ENCODE measurements around the gene R3HDM2.

The R3HDM2 gene

DNA sequence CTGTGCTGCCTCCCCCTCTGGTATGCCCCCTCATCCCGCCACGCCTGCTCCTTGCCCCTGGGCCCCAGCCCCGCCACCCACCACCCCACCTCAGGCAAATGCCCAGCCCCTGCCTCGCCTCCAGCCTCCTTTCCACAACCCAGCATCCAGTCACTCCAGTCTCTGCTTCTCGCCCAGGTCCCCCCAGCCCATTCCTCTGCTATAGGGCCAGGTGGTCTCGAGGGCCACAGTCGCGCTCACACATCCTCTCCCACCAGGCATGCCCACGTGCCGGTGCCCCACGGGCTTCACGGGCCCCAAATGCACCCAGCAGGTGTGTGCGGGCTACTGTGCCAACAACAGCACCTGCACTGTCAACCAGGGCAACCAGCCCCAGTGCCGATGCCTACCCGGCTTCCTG, 220.4 kb downstream of the R3HDM2 start:
- Histone ChIP-seq H4K91ac (ENCODE audit: low read length) (no peak overlapping the region), H3K9ac (ENCODE audit: low read length) (no peak overlapping the region), H3K27me3 (ENCODE audit: control insufficient read depth in 1 of 2, insufficient read depth in 1 of 2, low read length in 2 of 2) (peaks cover 0 to 10% of the 10 kb centered on the region in 2 experiments), H3K14ac (ENCODE audit: low read length in 2 of 2) (no peak overlapping the region), H2BK12ac (ENCODE audit: low read length in 2 of 2) (no peak overlapping the region), H3K4me3 (ENCODE audit: insufficient read depth in 1 of 2, low read depth in 1 of 2, low read length in 2 of 2) (no peak overlapping the region), H3K36me3 (ENCODE audit: control insufficient read depth in 1 of 2, insufficient read depth in 2 of 2, low read depth in 1 of 2, low read length in 2 of 2) (peaks cover 79 to 82% of the 10 kb centered on the region in 2 experiments), H2BK15ac (ENCODE audit: low read depth, poor library complexity, severe bottlenecking) (no peak overlapping the region), H2BK120ac (ENCODE audit: low read depth, low read length) (no peak overlapping the region), H3K4ac (ENCODE audit: low read depth in 1 of 2, low read length in 2 of 2) (no peak overlapping the region), H3K9me3 (ENCODE audit: control insufficient read depth, low read length) (no peaks in the 10 kb centered on the region), H3K23ac (ENCODE audit: low read length in 2 of 2) (no peak overlapping the region), H2AFZ (ENCODE audit: low read depth, low read length) (no peak overlapping the region), H3K27ac (ENCODE audit: low read length, poor library complexity, severe bottlenecking) (no peak overlapping the region), H4K8ac (ENCODE audit: low read length) (no peak overlapping the region), H3K4me2 (ENCODE audit: low read length, poor library complexity, severe bottlenecking) (no peak overlapping the region), H3K79me1 (replicated peaks; ENCODE audit: low read length, poor library complexity, severe bottlenecking) (no peaks in the 10 kb centered on the region), H2AK5ac (ENCODE audit: low read length, severe bottlenecking) (no peak overlapping the region), H3K18ac (ENCODE audit: low read depth in 1 of 2, low read length in 2 of 2) (no peak overlapping the region), H3K4me1 (ENCODE audit: control insufficient read depth, insufficient read depth, low read depth, low read length) (peaks cover 16% of the 10 kb centered on the region), H2BK5ac (ENCODE audit: low read depth, low read length, poor library complexity, severe bottlenecking) (no peak overlapping the region)
- WGBS = 97% methylated on average over 15 of the region's 15 CpGs
- no peak for DNase-seq

DNA sequence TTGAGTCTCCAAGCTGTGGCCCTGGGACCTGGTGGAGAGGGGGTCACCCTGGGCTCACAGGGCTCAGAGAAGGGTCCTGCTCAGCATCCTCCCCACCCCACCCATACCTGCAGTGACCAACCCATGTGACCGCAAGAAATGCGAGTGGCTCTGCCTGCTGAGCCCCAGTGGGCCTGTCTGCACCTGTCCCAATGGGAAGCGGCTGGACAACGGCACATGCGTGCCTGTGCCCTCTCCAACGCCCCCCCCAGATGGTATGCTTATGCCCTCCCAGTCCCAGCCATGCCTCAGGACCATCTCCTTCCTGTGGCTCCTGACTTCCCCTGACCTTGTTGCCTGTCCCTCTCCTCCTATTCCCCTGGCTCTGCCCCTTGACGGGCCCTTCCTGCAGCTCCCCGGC, 220.9 kb downstream of the R3HDM2 start:
- Histone ChIP-seq H2BK15ac (ENCODE audit: low read depth, poor library complexity, severe bottlenecking) (no peak overlapping the region), H3K9ac (ENCODE audit: low read length) (no peak overlapping the region), H3K4me1 (ENCODE audit: control insufficient read depth, insufficient read depth, low read depth, low read length) (peaks cover 16% of the 10 kb centered on the region), H3K27me3 (ENCODE audit: control insufficient read depth in 1 of 2, insufficient read depth in 1 of 2, low read length in 2 of 2) (peaks cover 0 to 5% of the 10 kb centered on the region in 2 experiments), H2BK12ac (ENCODE audit: low read length in 2 of 2) (no peak overlapping the region), H2BK120ac (ENCODE audit: low read depth, low read length) (no peak overlapping the region), H3K27ac (ENCODE audit: low read length, poor library complexity, severe bottlenecking) (no peak overlapping the region), H4K91ac (ENCODE audit: low read length) (no peak overlapping the region), H3K9me3 (ENCODE audit: control insufficient read depth, low read length) (no peaks in the 10 kb centered on the region), H2AK5ac (ENCODE audit: low read length, severe bottlenecking) (no peak overlapping the region), H4K8ac (ENCODE audit: low read length) (no peak overlapping the region), H3K14ac (ENCODE audit: low read length in 2 of 2) (no peak overlapping the region), H3K79me1 (replicated peaks; ENCODE audit: low read length, poor library complexity, severe bottlenecking) (no peaks in the 10 kb centered on the region), H3K23ac (ENCODE audit: low read length in 2 of 2) (no peak overlapping the region), H3K36me3 (ENCODE audit: control insufficient read depth in 1 of 2, insufficient read depth in 2 of 2, low read depth in 1 of 2, low read length in 2 of 2) (peaks cover 85 to 88% of the 10 kb centered on the region in 2 experiments), H2AFZ (ENCODE audit: low read depth, low read length) (no peak overlapping the region), H3K4me2 (ENCODE audit: low read length, poor library complexity, severe bottlenecking) (no peak overlapping the region), H3K18ac (ENCODE audit: low read depth in 1 of 2, low read length in 2 of 2) (no peak overlapping the region), H2BK5ac (ENCODE audit: low read depth, low read length, poor library complexity, severe bottlenecking) (no peak overlapping the region), H3K4me3 (ENCODE audit: insufficient read depth in 1 of 2, low read depth in 1 of 2, low read length in 2 of 2) (no peak overlapping the region), H3K4ac (ENCODE audit: low read depth in 1 of 2, low read length in 2 of 2) (no peak overlapping the region)
- WGBS = 94% methylated on average over 8 of the region's 8 CpGs
- DNase-seq = no peak

DNA sequence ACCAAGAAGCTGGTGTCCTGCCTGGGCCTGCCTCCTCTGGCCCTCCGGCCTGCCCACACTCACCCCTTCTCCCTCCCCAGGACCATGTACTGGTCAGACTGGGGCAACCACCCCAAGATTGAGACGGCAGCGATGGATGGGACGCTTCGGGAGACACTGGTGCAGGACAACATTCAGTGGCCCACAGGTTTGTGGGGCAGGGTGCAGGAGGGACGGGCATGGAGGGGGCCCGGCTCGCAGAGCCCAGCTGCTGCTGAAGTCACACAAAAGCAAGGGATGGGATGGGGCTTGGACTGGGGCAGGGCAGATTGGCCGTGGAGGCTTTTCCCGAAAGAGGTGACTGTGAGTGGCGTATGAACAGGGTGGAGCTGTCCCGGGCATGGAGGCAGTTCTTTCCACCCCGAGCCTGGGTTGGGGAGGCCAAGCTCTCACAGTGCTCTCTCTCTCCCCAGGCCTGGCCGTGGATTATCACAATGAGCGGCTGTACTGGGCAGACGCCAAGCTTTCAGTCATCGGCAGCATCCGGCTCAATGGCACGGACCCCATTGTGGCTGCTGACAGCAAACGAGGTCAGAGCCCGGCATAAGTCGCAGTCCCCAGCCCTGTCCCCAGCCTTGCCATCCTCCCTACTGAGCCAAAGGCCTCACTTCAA, 222.1 kb downstream of the R3HDM2 start:
- peaks cover 9% of the 10 kb centered on the region for H3K4me1 ChIP-seq (ENCODE audit: control insufficient read depth, insufficient read depth, low read depth, low read length)
- H3K4me2 ChIP-seq (ENCODE audit: low read length, poor library complexity, severe bottlenecking) = no peak overlapping the region
- no peak overlapping the region for H2BK120ac ChIP-seq (ENCODE audit: low read depth, low read length)
- no peak overlapping the region for H2BK15ac ChIP-seq (ENCODE audit: low read depth, poor library complexity, severe bottlenecking)
- no peak overlapping the region for H2BK12ac ChIP-seq (ENCODE audit: low read length in 2 of 2)
- H3K36me3 ChIP-seq (ENCODE audit: control insufficient read depth in 1 of 2, insufficient read depth in 2 of 2, low read depth in 1 of 2, low read length in 2 of 2) = peaks cover 92 to 94% of the 10 kb centered on the region in 2 experiments
- H2BK5ac ChIP-seq (ENCODE audit: low read depth, low read length, poor library complexity, severe bottlenecking) = no peak overlapping the region
- no peaks in the 10 kb centered on the region for H3K79me1 ChIP-seq (replicated peaks; ENCODE audit: low read length, poor library complexity, severe bottlenecking)
- H3K9me3 ChIP-seq (ENCODE audit: control insufficient read depth, low read length) = no peaks in the 10 kb centered on the region
- no peak overlapping the region for H3K18ac ChIP-seq (ENCODE audit: low read depth in 1 of 2, low read length in 2 of 2)
- H3K9ac ChIP-seq (ENCODE audit: low read length) = peak overlapping the region; percentile 11
- H3K27me3 ChIP-seq (ENCODE audit: control insufficient read depth in 1 of 2, insufficient read depth in 1 of 2, low read length in 2 of 2) = no peaks in the 10 kb centered on the region
- no peak overlapping the region for H4K8ac ChIP-seq (ENCODE audit: low read length)
- H3K14ac ChIP-seq (ENCODE audit: low read length in 2 of 2) = no peak overlapping the region
- DNase-seq = no peak
- H4K91ac ChIP-seq (ENCODE audit: low read length) = no peak overlapping the region
- no peak overlapping the region for H2AK5ac ChIP-seq (ENCODE audit: low read length, severe bottlenecking)
- no peak overlapping the region for H2AFZ ChIP-seq (ENCODE audit: low read depth, low read length)
- H3K27ac ChIP-seq (ENCODE audit: low read length, poor library complexity, severe bottlenecking) = no peak overlapping the region
- H3K4me3 ChIP-seq (ENCODE audit: insufficient read depth in 1 of 2, low read depth in 1 of 2, low read length in 2 of 2) = no peak overlapping the region
- WGBS = 93% methylated on average over 21 of the region's 22 CpGs
- no peak overlapping the region for H3K23ac ChIP-seq (ENCODE audit: low read length in 2 of 2)
- no peak overlapping the region for H3K4ac ChIP-seq (ENCODE audit: low read depth in 1 of 2, low read length in 2 of 2)

DNA sequence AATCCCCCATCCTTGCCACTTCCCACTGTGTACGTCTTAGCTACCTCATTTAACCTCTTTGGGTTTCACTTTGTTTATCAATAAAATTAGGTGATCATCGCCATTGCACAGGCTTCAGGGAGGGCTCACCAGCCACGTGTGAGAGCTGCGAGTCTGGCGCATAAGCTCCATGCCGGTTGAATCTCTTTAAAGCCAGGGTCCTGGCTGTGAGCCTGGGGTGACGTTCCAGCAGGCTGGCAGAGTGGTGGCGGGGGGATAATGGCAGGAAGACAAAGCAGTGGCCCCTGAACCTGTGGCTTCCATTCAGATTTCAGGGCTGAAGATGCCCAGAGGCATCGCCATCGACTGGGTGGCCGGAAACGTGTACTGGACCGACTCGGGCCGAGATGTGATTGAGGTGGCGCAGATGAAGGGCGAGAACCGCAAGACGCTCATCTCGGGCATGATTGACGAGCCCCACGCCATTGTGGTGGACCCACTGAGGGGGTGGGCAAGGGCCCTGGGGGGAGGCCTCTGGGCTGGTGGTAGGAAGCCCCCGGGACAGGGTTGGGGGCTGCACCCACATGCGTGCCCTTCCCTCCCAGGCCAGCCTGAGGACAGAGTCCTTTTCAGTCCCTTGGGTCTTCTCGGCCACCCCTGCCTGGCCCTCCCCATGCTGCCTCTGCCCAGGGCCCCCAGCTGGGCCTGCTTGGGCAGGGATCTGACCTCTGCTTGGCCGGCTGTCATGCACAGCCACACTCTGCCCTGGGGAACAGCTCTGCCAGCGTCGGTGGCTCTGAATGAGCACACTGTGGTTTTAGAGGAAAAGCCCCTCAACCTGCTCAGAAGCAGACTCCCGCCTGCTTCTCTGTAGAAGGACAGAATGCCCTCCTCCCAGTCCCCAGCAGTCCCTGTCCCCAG, 222.9 kb downstream of the R3HDM2 start:
- WGBS = 95% methylated on average over 29 of the region's 29 CpGs

More for the DNA sequence above, 222.9 kb downstream of the R3HDM2 start:
- peaks cover 8% of the 10 kb centered on the region for H3K4me1 ChIP-seq (ENCODE audit: control insufficient read depth, insufficient read depth, low read depth, low read length)
- H2BK5ac ChIP-seq (ENCODE audit: low read depth, low read length, poor library complexity, severe bottlenecking) = no peak overlapping the region
- peak overlapping the region; percentile 11 for H3K9ac ChIP-seq (ENCODE audit: low read length)
- no peak overlapping the region for H2BK120ac ChIP-seq (ENCODE audit: low read depth, low read length)
- no peaks in the 10 kb centered on the region for H3K9me3 ChIP-seq (ENCODE audit: control insufficient read depth, low read length)
- H2AFZ ChIP-seq (ENCODE audit: low read depth, low read length) = no peak overlapping the region
- H3K4ac ChIP-seq (ENCODE audit: low read depth in 1 of 2, low read length in 2 of 2) = no peak overlapping the region
- H3K4me2 ChIP-seq (ENCODE audit: low read length, poor library complexity, severe bottlenecking) = no peak overlapping the region
- H3K36me3 ChIP-seq (ENCODE audit: control insufficient read depth in 1 of 2, insufficient read depth in 2 of 2, low read depth in 1 of 2, low read length in 2 of 2) = peaks cover 96 to 97% of the 10 kb centered on the region in 2 experiments
- no peak overlapping the region for H4K91ac ChIP-seq (ENCODE audit: low read length)
- no peak overlapping the region for H3K23ac ChIP-seq (ENCODE audit: low read length in 2 of 2)
- H3K14ac ChIP-seq (ENCODE audit: low read length in 2 of 2) = no peak overlapping the region
- H3K27ac ChIP-seq (ENCODE audit: low read length, poor library complexity, severe bottlenecking) = no peak overlapping the region
- H3K18ac ChIP-seq (ENCODE audit: low read depth in 1 of 2, low read length in 2 of 2) = no peak overlapping the region
- peaks cover 1% of the 10 kb centered on the region for H3K79me1 ChIP-seq (replicated peaks; ENCODE audit: low read length, poor library complexity, severe bottlenecking)
- H4K8ac ChIP-seq (ENCODE audit: low read length) = no peak overlapping the region
- no peak overlapping the region for H2BK15ac ChIP-seq (ENCODE audit: low read depth, poor library complexity, severe bottlenecking)
- H3K4me3 ChIP-seq (ENCODE audit: insufficient read depth in 1 of 2, low read depth in 1 of 2, low read length in 2 of 2) = no peak overlapping the region
- H2BK12ac ChIP-seq (ENCODE audit: low read length in 2 of 2) = no peak overlapping the region
- H3K27me3 ChIP-seq (ENCODE audit: control insufficient read depth in 1 of 2, insufficient read depth in 1 of 2, low read length in 2 of 2) = no peaks in the 10 kb centered on the region
- H2AK5ac ChIP-seq (ENCODE audit: low read length, severe bottlenecking) = no peak overlapping the region
- DNase-seq = no peak

Measured in mesenchymal stem cell (in vitro differentiated cells and primary cell).